DOHH2 (cell line): Measurements from ENCODE around the gene TCAF2.
"Not testable (repeated sequence)": the region's sequence is repeated elsewhere in the genome, so short reads cannot be mapped to it uniquely, and the experiment has no call there.

Source experiments
- EZH2phosphoT487 ChIP-seq: fragments of 200-600 bp; sonication (generic); IDR thresholded peaks from 2 replicates; pipeline ENCODE4 v1.6.1; 2017; ENCODE audit warnings: borderline replicate concordance, mild to moderate bottlenecking, antibody characterized with exemption, low read length, moderate library complexity, mixed read lengths
- TF ChIP-seq, protein P1 (sequence below): fragments of 200-600 bp; sonication (generic); IDR thresholded peaks from one replicate; pipeline ENCODE4 v1.5.1; 2014; ENCODE audit warnings: antibody characterized with exemption, mild to moderate bottlenecking, low read depth, low read length; ENCODE audit not compliant: poor library complexity, severe bottlenecking

DNA sequence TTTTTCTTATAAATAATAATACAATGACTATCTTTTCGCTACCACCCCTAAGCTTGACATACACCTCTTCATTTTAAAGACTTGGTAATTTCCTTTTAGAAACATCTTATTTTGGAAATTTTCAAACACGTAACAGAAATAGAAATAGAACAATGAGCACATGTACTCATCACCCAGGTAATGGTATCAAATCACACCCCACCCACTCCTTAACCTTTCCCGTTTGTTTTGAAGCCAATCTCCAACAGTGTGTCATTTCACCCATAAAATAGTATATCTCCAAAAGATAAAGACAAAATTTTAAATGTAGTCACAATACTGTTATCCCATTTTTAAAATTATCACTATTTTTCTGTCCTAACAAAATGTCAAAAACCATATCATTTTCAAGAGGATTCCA is 32.6 kb upstream of the TCAF2 start:
- TF ChIP-seq, protein P1, sequence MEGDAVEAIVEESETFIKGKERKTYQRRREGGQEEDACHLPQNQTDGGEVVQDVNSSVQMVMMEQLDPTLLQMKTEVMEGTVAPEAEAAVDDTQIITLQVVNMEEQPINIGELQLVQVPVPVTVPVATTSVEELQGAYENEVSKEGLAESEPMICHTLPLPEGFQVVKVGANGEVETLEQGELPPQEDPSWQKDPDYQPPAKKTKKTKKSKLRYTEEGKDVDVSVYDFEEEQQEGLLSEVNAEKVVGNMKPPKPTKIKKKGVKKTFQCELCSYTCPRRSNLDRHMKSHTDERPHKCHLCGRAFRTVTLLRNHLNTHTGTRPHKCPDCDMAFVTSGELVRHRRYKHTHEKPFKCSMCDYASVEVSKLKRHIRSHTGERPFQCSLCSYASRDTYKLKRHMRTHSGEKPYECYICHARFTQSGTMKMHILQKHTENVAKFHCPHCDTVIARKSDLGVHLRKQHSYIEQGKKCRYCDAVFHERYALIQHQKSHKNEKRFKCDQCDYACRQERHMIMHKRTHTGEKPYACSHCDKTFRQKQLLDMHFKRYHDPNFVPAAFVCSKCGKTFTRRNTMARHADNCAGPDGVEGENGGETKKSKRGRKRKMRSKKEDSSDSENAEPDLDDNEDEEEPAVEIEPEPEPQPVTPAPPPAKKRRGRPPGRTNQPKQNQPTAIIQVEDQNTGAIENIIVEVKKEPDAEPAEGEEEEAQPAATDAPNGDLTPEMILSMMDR: not testable (repeated sequence)
- not testable (repeated sequence) for TF ChIP-seq EZH2phosphoT487
